BLaER1 treated with 17β-estradiol and CSF1 and Interleukin-3, amounts not matched to agents 10 nM and 100 nM (cell line): ENCODE data around the gene PRKCD.
A peak's percentile ranks its signal among the peaks of the same experiment; 100 is the strongest.

Source experiments
- H3K27ac ChIP-seq, 11 experiments: shearing (Covaris generic); formaldehyde crosslinking; 2 replicates each; pipeline ENCODE4 v1.8.1; 2022
- H3K27me3 ChIP-seq, 11 experiments: shearing (Covaris generic); formaldehyde crosslinking; 2 replicates each; pipeline ENCODE4 v1.8.1; 2022
- H3K36me3 ChIP-seq, 11 experiments: shearing (Covaris generic); formaldehyde crosslinking; 2 replicates each; pipeline ENCODE4 v1.8.1; 2022
- H3K4me1 ChIP-seq, 10 experiments: shearing (Covaris generic); formaldehyde crosslinking; 2 replicates each; pipeline ENCODE4 v1.8.1; 2022
- H3K4me2 ChIP-seq, 11 experiments: shearing (Covaris generic); formaldehyde crosslinking; 2 replicates each; pipeline ENCODE4 v1.8.1; 2022
- H3K4me3 ChIP-seq, 10 experiments: shearing (Covaris generic); formaldehyde crosslinking; 2 replicates each; pipeline ENCODE4 v1.8.1; 2022
- H3K9ac ChIP-seq, 11 experiments: shearing (Covaris generic); formaldehyde crosslinking; 2 replicates each; pipeline ENCODE4 v1.8.1; 2022
- H3K9me3 ChIP-seq, 11 experiments: shearing (Covaris generic); formaldehyde crosslinking; replicated peaks in 1 of 11; 2 replicates each; pipeline ENCODE4 v1.8.1; 2022
- H4K20me1 ChIP-seq, 11 experiments: shearing (Covaris generic); formaldehyde crosslinking; 2 replicates each; pipeline ENCODE4 v1.8.1; 2022
- Cebpa-rat ChIP-seq, 11 experiments: shearing (Covaris generic); IDR thresholded peaks; 2 replicates each; pipeline ENCODE4 v1.8.1; 2022

The PRKCD gene

DNA sequence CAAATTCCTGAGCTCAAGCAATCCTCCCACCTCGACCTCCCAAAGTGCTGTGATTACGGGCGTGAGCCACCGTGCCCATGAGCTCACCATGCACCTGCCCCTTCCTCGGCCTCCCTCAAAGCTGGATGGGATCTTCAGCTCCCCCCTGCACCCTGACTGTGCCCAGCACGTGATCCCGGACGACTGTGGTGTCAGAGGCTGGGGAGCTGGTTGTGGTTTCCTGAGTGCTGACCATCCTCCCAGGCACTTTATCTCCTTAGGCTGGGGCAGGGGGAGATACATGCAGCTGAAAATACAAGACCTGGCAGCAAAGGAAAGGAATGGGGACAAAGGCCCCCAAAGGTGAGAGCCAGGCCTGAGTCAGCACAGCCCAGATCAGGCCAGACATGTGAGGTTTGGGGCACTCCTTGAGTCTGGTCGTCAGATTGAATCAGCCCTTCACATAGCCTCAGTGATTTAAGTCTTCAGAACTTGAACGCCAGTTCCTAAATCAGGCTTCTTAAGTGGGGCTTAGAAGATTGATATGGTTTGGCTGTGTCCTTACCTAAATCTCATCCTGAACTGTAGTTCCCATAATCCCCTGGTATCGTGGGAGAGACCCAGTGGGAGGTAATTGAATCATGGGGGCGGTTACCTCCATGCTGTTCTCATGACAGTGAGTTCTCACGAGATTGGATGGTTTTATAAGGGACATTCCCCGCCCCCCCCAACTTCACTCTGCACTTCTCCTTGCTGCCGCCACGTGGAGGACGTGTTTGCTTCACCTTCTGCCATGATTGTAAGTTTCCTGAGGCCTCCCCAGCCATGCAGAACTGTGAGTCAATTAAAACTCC lies 35.8 kb downstream of the PRKCD start:
- TF ChIP-seq Cebpa-rat (IDR thresholded peaks at IDR 0.05), result no peak
- peak overlapping the region in 3 of 11 experiments; percentile 6 to 27 (median 13); a peak in 3 of 22 replicates for H3K27ac ChIP-seq

GRCh38 chr3:53198256-53198977 lies 37.4 kb downstream of the PRKCD start:
- Histone ChIP-seq H3K9me3 (0 out of 22 replicates have a peak, but pooled peaks cover 0 to 5% (median 0%) of the 10 kb centered on the region in 11 experiments), H3K27me3 (no peaks in the 10 kb centered on the region), H3K4me2 (no peak overlapping the region), H4K20me1 (peaks cover 0 to 32% (median 20%) of the 10 kb centered on the region in 11 experiments; a peak in 15 of 22 replicates), H3K27ac (no peak overlapping the region), H3K9ac (peak overlapping the region in 2 of 11 experiments; percentile 27 to 44; a peak in 2 of 22 replicates), H3K4me3 (no peak overlapping the region), H3K36me3 (peaks cover 7 to 26% (median 14%) of the 10 kb centered on the region in 11 experiments; a peak in 21 of 22 replicates), H3K4me1 (peaks cover 9 to 30% (median 18%) of the 10 kb centered on the region in 10 experiments; a peak in 19 of 20 replicates)
- TF ChIP-seq Cebpa-rat (IDR thresholded peaks at IDR 0.05), result no peak

More for the DNA sequence above, 35.8 kb downstream of the PRKCD start:
- Histone ChIP-seq H3K27me3 (no peaks in the 10 kb centered on the region), H3K36me3 (peaks cover 21 to 42% (median 31%) of the 10 kb centered on the region in 11 experiments), H3K9ac (peak overlapping the region in 7 of 11 experiments; percentile 14 to 51 (median 39); a peak in 9 of 22 replicates), H3K4me1 (peaks cover 9 to 40% (median 25%) of the 10 kb centered on the region in 10 experiments; a peak in 19 of 20 replicates), H3K4me3 (no peak overlapping the region), H3K9me3 (0 out of 22 replicates have a peak, but pooled peaks cover 0 to 5% (median 0%) of the 10 kb centered on the region in 11 experiments), H3K4me2 (peak overlapping the region in 7 of 11 experiments; percentile 11 to 73 (median 56); a peak in 12 of 22 replicates), H4K20me1 (peaks cover 0 to 48% (median 33%) of the 10 kb centered on the region in 11 experiments; a peak in 17 of 22 replicates)

GRCh38 chr3:53198996-53199395 lies 38.0 kb downstream of the PRKCD start:
- no peak for TF ChIP-seq Cebpa-rat (IDR thresholded peaks at IDR 0.05)
- peaks cover 0 to 26% (median 16%) of the 10 kb centered on the region in 11 experiments; a peak in 14 of 22 replicates for H4K20me1 ChIP-seq
- no peak overlapping the region for H3K4me2 ChIP-seq
- H3K4me3 ChIP-seq, result no peak overlapping the region
- H3K27me3 ChIP-seq, result no peaks in the 10 kb centered on the region
- peaks cover under 1 to 20% (median 9%) of the 10 kb centered on the region in 11 experiments; a peak in 19 of 22 replicates for H3K36me3 ChIP-seq
- no peak overlapping the region for H3K27ac ChIP-seq
- peaks cover 9 to 30% (median 18%) of the 10 kb centered on the region in 10 experiments; a peak in 19 of 20 replicates for H3K4me1 ChIP-seq
- 0 out of 22 replicates have a peak, but pooled peaks cover 0 to 5% (median 0%) of the 10 kb centered on the region in 11 experiments for H3K9me3 ChIP-seq
- no peak overlapping the region for H3K9ac ChIP-seq

GRCh38 chr3:53199834-53200233 lies 38.8 kb downstream of the PRKCD start:
- peaks cover 0 to 18% (median 8%) of the 10 kb centered on the region in 11 experiments; a peak in 13 of 22 replicates for H4K20me1 ChIP-seq
- TF ChIP-seq Cebpa-rat (IDR thresholded peaks at IDR 0.05), result no peak
- H3K4me1 ChIP-seq, result peaks cover 9 to 23% (median 18%) of the 10 kb centered on the region in 10 experiments; a peak in 19 of 20 replicates
- no peaks in the 10 kb centered on the region for H3K27me3 ChIP-seq
- 0 out of 22 replicates have a peak, but pooled peaks cover 0 to 5% (median 0%) of the 10 kb centered on the region in 11 experiments for H3K9me3 ChIP-seq
- no peak overlapping the region for H3K4me3 ChIP-seq
- no peak overlapping the region for H3K4me2 ChIP-seq
- peaks cover 0 to 11% (median under 1%) of the 10 kb centered on the region in 11 experiments; a peak in 2 of 22 replicates for H3K36me3 ChIP-seq
- no peak overlapping the region for H3K9ac ChIP-seq
- H3K27ac ChIP-seq, result no peak overlapping the region

GRCh38 chr3:53200501-53201498 lies 39.8 kb downstream of the PRKCD start:
- Histone ChIP-seq H4K20me1 (peaks cover 0 to 8% (median 0%) of the 10 kb centered on the region in 11 experiments; a peak in 4 of 22 replicates), H3K4me1 (peaks cover 9 to 14% (median 13%) of the 10 kb centered on the region in 10 experiments; a peak in 19 of 20 replicates), H3K27me3 (no peaks in the 10 kb centered on the region), H3K9me3 (0 out of 22 replicates have a peak, but pooled peaks cover 0 to 5% (median 0%) of the 10 kb centered on the region in 11 experiments), H3K27ac (no peak overlapping the region), H3K36me3 (peaks cover 0 to 11% (median 0%) of the 10 kb centered on the region in 11 experiments; a peak in 1 of 22 replicates), H3K4me2 (no peak overlapping the region), H3K9ac (no peak overlapping the region), H3K4me3 (no peak overlapping the region)
- no peak for TF ChIP-seq Cebpa-rat (IDR thresholded peaks at IDR 0.05)

- Histone ChIP-seq H3K27ac (no peak overlapping the region), H3K9me3 (peaks cover 0 to 5% (median under 1%) of the 10 kb centered on the region in 11 experiments; a peak in 4 of 22 replicates), H4K20me1 (no peaks in the 10 kb centered on the region; a peak in 1 of 22 replicates), H3K4me1 (no peaks in the 10 kb centered on the region), H3K4me3 (no peak overlapping the region), H3K36me3 (peaks cover 0 to 11% (median 0%) of the 10 kb centered on the region in 11 experiments; a peak in 1 of 22 replicates), H3K27me3 (no peaks in the 10 kb centered on the region), H3K4me2 (no peak overlapping the region), H3K9ac (no peak overlapping the region)
- TF ChIP-seq Cebpa-rat (IDR thresholded peaks at IDR 0.05), result no peak
Measured at GRCh38 chr3:53202331-53203015, 41.5 kb downstream of the PRKCD start.
